HG03460 (cell line): Measurements from ENCODE around the gene PTX4.
"Not testable (repeated sequence)": the region's sequence is repeated elsewhere in the genome, so short reads cannot be mapped to it uniquely, and the experiment has no call there.

Source experiments
- ATAC-seq: cut with Tn5 transposase; IDR thresholded peaks from one replicate; pipeline ENCODE4 v1.9.1; 2021; ENCODE audit not compliant: unreplicated experiment

PTX4 gene

DNA sequence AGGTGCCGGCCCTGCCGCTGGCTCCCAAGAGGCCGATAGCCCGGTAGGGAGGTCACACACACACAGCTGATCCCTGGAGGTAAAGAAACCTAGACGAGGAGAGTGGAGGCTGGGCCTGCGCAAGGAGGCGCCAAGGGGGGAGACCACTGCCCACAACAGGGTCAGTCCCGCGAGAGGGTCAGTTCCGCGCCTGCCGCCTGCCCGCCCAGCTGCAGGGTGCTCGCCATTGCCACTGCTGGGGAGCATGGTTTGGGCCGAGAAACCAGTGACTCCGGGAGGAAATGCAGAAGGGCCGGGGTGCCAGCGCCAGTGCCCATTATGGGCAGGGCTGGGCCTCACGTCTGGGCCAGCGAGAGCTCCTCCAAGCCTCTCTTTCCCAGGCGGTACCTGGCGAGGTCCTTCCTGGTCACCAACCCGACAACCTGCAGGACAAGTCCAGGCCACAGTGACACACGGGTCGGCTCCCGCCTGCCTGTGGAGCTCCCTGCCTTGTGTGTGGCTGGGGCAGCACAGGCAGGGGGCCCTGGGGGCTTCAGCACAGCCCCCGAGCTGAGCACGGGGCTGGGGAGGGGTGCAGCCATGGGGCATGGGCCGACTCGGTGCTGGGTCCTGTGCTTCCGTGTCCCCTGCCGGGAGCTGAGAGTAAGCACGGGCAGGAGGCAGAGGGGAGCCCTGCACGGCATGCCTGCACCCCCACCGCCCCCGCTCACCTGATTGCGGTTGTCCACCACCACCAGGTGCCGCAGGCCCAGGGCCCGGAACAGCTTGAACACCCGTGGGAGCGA, 42.3 kb downstream of the PTX4 start:
- ATAC-seq, result no peak

GRCh38 chr16:1445518-1446203, 43.1 kb downstream of the PTX4 start:
- ATAC-seq, result no peak

DNA sequence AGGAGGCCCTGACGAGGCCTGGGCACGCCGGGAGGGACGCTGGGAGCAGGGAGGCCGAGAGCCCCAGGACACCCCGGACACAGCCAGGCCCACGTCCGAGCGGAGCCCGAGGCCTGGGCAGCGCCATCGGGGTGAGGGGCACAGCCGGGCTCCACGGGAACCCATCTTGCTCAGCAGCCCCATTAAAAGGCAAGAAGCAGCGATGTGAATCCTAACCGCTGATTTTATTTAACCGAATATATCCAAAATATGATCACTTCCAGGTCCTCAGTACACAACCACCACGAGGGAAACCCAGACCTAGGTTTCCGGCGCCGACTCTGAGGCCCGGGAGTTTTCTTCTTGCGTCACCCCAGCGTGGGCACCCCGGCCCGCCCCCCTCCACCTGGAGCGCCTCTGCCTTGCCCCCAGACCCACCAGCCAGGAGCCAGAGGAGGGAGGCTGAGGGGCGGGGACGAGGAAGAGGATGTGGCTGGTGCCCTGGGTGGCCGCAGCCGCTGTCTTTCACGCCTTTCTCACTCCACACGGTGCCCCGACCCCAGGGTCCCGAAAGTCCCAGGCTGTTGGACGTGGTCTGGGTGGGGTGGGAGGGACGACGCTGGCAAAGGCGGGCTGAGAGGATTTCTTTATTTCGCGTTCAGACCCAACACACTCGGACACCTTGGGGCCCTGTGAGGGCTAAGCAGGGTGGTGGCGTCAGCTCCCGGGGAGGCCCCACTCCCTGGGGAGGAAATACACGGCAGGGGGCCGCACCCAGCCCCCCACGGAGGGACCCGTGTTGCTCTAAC, 43.8 kb downstream of the PTX4 start:
- ATAC-seq, result no peak

DNA sequence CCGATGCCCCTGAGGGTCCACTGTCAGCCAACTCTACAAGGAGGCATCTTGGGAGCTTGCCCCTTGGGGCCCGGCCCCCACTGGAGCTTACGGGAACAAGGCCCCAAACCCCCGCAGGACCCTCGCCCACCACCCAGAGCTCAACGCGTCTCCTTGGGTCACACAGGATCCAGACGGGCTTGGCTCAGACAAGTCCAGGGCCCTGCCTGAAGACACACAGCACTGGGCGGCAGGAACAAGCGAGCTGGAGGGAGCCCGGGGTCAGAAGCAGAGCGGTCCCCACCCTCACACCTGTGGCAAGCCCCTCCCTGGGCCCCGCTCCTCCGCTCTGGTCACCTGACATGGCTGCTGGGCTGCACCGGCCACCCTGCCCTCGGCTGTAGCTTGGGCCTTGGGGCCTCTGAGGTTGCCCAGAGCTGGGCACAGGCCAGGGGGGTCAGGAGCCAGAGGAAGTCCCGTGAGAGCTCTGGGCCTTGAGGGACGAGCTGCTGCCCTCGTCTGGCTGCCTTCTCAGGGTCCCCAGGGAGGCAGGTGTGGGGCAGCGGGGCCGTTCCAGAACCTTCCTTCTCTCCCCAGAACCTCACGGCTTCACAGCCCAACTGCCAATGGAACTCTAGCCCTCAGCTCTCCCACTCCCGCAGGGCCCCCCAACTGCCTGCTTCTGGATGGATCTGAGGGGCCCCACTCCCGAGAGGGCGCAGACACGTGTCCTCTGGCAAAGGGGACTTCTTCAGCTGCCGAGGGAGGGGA, 44.6 kb downstream of the PTX4 start, which contains the start of gene CCDC154:
Gene CCDC154 (minus strand): TSS at position 577 of the 750 bp plus-strand sequence. CDS start 234 bp downstream, at position 343.
- no peak for ATAC-seq

- ATAC-seq, result no peak
Observed at GRCh38 chr16:1443403-1443973, 45.3 kb downstream of the PTX4 start.

DNA sequence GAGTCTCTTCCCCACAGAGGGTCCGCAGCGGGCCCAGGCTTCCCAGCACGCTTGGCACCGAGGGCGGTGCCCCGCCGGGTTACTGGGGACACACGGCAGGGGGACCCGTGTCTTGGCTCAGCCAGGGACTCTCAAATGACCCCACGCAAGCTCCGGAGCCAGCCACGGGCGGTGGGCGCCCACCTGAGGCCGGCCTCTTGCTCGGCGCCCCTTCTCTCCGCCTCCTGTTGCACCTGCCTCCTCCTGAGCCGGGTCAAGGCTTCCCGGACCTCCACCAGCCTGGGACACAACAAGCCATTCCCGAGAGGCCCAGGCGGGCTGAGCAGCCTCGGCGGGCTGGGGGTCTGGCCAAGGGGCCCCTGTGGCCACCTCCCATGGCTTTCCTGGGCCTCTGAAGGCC, 46.0 kb downstream of the PTX4 start:
- ATAC-seq, result no peak

- ATAC-seq, result no peak
Observed at GRCh38 chr16:1441391-1441829, 47.3 kb downstream of the PTX4 start.

DNA sequence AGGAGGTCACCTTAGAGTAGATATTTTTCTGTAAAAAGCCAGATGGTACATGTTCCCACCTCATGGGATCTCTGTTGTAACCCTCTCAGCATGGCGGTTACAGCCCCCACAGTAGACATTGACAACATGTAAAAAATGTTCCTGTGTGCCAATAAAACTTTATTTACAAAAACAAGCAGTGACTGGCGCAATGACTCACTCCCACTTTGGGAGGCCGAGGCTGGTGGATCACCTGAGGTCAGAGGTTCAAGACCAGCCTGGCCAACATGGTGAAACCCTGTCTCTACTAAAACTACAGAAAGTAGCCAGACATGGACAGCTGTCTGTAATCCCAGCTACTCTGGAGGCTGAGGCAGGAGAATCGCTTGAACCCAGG, 49.1 kb downstream of the PTX4 start:
- ATAC-seq, result not testable (repeated sequence)

- no peak for ATAC-seq
Observed at GRCh38 chr16:1439058-1439698, 49.6 kb downstream of the PTX4 start.

DNA sequence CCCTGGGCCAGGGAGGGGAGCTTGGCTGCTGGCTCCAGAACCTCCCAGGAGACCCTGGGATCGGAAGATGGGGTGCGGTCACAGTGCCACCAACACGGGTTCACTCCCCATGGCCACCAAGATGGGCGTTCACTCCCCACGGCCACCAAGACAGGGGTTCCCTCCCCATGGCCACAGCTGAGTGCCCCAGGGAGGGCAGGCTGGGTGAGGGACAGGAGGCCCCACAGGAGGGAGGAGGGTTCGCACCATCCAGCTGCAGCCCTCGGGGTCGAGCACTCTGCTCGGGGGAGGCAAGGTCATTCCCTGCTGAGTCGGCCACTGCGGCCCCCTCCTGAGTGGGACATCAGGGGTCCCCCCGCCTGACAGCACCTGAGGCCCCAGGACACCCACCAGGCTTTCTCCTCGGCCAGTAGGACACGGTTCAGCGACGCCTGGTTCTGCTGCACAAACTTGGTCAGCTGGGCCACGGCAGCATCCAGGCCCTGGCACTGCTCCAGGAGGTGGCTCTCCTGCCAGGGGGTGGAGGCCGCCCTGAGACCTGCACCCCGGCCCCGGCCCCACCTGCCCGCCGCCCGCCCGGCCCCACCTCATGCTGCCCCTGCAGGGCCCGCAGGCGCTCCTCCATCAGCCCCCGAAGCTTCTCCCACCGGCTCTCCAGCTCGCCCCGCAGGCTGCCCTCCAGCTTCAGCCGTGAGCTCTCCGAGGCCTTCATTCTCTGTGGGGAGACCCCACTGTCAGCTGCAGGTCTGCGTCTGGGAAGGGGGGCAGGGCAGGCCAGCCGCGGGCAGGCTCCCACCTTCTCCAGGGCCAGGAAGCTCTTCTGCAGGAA, 50.3 kb downstream of the PTX4 start:
- no peak for ATAC-seq

DNA sequence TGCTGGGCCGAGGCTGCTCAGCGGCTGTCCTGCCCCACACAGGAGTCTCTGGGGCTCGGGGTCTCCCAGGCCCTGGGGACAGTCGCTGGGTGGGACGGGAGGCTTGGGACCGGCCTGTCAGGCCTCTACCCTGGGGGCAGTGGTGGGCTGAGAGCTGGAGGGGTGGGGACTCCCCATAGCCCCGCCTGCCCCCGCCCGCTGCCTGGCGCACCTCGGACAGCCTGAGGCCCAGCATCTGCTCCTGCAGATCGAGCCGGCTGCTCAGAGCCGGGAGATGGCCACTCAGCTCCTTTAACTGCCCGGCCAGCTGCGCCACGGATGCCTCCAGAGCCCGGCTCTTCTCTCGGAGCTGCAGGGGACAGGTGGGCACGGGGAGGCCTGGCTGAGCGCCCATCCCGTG, 51.1 kb downstream of the PTX4 start:
- no peak for ATAC-seq

- no peak for ATAC-seq
Observed at GRCh38 chr16:1436731-1437355, 51.9 kb downstream of the PTX4 start.

DNA sequence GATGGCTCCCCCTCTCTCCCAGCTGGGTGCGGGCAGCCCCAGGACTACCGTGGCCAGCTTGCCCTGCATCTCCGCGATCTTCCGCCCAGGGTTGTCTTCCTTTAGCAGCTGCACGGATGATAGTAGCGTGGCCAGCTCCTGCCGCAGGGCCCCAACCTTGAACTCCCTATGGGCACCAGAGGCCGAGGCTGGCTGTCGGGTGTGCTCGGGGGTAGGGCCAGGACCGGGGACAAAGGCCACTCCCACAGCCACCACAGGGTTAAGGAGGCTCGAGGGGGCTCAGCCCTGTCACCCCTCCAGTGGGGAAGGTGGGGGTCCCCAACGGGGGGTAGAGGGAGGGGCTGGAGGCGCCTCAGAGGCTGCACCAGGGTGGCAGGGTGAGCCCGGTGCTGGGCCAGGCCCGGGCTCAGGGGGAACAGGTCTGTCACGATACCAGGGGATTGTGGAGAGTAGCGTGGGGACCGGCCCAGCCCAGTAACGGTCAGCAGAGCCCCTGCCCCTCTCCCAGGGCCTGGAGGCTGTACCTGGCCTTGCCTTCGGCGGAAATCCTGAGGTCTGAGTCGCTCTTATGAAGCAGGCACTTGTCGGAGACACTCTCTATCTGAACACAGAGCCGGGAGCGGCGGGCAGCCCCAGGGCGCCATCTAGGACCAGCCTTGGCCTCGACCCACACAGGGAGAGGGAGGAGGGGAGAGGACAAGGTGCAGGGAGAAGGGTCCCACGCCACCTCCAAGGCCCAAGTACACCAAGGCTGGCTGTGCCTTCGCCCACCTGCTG, 52.6 kb downstream of the PTX4 start:
- ATAC-seq, result no peak
